AG20443 (cell line): ENCODE results near the gene BZW1.

Experiments
- DNase-seq: peaks from one replicate; pipeline ENCODE4 v3.0.0; 2012; ENCODE audit warnings: low spot score, mixed read lengths

Gene BZW1

GRCh38 chr2:200839513-200839912, 27.8 kb downstream of the BZW1 start:
- DNase-seq = no peak

- no peak for DNase-seq
Observed at GRCh38 chr2:200843993-200844948, 32.6 kb downstream of the BZW1 start.

- DNase-seq = no peak
Observed at GRCh38 chr2:200845194-200845593, 33.5 kb downstream of the BZW1 start.

- DNase-seq = no peak
Observed at GRCh38 chr2:200845669-200846325, 34.1 kb downstream of the BZW1 start.

- DNase-seq = no peak
Observed at GRCh38 chr2:200847269-200847668, 35.6 kb downstream of the BZW1 start.

GRCh38 chr2:200847939-200848338, 36.2 kb downstream of the BZW1 start:
- no peak for DNase-seq

- DNase-seq = no peak
Observed at GRCh38 chr2:200850512-200851256, 39.0 kb downstream of the BZW1 start.

- no peak for DNase-seq
Observed at GRCh38 chr2:200851398-200852248, 39.9 kb downstream of the BZW1 start.

- no peak for DNase-seq
Observed at GRCh38 chr2:200852605-200853004, 40.9 kb downstream of the BZW1 start.

- DNase-seq = no peak
Observed at GRCh38 chr2:200856806-200857205, 45.1 kb downstream of the BZW1 start.

- DNase-seq = peak; percentile 63
Observed at GRCh38 chr2:200860092-200860795, 48.5 kb downstream of the BZW1 start.

- no peak for DNase-seq
Observed at GRCh38 chr2:200861617-200862155, 50.0 kb downstream of the BZW1 start.

- no peak for DNase-seq
Observed at GRCh38 chr2:200862532-200863000, 50.9 kb downstream of the BZW1 start.

GRCh38 chr2:200863782-200864175, 52.1 kb downstream of the BZW1 start:
- DNase-seq = no peak

GRCh38 chr2:200864176-200865034, 52.7 kb downstream of the BZW1 start, which contains the start of gene CLK1:
Gene CLK1 (minus strand): TSS chr2:200864658. CDS start chr2:200861862, 2,796 bp downstream.
- DNase-seq = peak; percentile 97

- DNase-seq = no peak
Observed at GRCh38 chr2:200869014-200869413, 57.3 kb downstream of the BZW1 start.

- no peak for DNase-seq
Observed at GRCh38 chr2:200871151-200871550, 59.4 kb downstream of the BZW1 start.

- DNase-seq = no peak
Observed at GRCh38 chr2:200873560-200873959, 61.9 kb downstream of the BZW1 start.
